NCI-H748 (cell line): ENCODE measurements around the gene EBI3.
"Not testable (repeated sequence)": the region's sequence is repeated elsewhere in the genome, so short reads cannot be mapped to it uniquely, and the experiment has no call there.

ENCODE experiments used
- DNase-seq: peaks from one replicate; lab custom pipeline; 2025; ENCODE audit not compliant: unreplicated experiment; lab: John Stamatoyannopoulos, UW

EBI3 gene

DNA sequence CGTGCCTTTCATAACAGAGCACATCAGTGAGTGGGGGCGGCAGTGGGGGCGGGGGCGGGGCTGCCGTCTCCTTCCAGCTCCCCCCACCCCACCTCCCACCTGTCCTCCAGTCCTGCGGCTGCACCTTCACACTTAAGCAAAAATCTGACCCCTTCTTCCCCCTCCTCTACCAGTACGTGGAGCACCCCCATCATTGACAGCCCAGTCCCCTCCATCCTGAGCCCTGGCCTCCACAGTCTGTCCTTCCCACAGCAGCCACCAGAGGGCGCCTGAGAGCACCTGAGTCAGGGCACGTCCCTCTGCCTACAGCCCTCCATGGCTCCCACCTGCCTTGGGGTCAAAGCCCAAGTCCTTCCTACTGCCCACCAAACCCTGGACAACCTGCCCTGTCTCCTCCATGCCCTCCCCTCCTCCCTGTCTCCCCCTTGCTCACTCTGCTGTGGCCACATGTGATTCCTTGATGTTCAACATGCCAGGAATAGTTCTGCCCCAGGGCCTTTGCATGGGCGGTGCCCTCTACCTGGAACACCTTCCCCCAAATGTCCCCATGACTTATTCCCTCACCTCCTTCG, 4.0 kb downstream of the EBI3 start:
- peak; percentile 12 for DNase-seq

DNA sequence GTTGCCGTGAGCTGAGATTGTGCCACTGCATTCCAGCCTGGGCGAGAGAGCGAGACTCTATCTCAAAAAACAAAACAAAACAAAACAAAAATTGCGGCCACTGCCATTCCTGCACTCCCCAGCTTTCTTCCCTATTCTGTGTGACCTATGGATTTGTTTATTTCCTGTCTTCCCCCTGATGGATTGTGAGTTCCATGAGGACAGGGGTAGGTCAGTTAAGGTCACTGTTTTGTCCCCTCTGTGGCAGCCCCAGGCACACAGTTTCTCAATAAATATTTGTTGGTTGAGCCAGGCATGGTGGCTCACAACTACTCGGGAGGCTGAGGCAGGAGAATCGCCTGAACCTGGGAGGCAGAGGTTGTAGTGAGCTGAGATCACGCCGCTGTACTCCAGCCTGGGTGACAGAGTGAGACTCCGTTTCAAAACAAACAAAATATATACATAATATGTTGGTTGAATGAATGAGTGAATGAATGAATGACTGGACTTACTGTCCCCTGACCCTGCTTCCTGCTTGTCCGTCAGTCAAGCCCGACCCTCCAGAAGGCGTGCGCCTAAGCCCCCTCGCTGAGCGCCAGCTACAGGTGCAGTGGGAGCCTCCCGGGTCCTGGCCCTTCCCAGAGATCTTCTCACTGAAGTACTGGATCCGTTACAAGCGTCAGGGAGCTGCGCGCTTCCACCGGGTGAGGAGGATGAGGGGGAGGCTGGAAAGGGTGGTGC, 5.0 kb downstream of the EBI3 start:
- no peak for DNase-seq

DNA sequence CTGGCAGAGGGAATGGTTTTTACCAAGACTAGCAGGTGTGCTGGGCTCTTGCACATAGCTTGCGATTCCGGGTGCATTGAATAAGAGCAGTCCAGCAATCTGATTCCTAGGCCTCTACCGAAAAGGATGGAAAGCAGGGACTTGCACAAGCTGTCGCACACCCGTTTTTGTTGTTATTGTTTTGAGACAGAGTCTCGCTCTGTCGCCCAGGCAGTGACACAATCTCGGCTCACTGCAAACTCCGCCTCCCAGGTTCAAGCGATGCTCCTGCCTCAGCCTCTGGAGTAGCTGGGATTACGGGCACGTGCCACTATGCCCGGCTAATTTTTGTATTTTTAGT, 5.5 kb downstream of the EBI3 start:
- DNase-seq, result no peak

DNA sequence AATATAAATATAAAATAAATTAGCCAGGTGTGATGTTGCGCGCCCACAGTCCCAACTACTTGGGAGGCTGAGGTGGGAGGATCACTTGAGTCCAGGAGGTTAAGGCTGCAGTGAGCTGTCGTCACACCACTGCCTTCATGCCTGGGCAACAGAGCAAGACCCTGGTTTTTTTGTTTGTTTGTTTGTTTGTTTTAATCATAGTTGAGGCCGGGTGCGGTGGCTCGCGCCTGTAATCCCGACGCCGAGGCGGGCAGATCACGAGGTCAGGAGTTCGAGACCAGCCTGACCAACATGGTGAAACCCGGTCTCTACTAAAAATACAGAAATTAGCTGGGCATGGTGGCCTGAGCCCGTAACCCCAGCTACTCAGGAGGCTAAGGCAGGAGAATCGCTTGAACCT, 8.2 kb downstream of the EBI3 start:
- DNase-seq, result not testable (repeated sequence)

DNA sequence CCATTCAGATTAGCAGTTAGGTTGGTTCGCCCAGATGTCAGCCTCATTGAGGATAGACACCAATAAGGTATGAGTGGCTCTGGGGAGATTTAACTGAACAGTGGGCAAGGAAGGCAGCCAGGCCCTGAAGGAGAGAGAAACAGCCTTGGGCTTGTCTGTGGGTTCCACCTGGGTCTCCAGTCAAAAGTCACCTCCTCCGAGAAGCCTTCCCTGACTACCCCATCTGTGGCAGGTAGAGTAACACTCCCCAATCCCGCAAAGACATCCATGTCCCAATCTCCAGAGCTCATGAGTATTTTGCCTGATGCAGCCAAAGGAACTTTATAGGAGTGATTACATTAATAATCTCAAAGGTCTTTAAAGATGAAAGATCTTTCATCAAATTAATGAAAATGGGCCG, 9.5 kb downstream of the EBI3 start:
- no peak for DNase-seq

DNA sequence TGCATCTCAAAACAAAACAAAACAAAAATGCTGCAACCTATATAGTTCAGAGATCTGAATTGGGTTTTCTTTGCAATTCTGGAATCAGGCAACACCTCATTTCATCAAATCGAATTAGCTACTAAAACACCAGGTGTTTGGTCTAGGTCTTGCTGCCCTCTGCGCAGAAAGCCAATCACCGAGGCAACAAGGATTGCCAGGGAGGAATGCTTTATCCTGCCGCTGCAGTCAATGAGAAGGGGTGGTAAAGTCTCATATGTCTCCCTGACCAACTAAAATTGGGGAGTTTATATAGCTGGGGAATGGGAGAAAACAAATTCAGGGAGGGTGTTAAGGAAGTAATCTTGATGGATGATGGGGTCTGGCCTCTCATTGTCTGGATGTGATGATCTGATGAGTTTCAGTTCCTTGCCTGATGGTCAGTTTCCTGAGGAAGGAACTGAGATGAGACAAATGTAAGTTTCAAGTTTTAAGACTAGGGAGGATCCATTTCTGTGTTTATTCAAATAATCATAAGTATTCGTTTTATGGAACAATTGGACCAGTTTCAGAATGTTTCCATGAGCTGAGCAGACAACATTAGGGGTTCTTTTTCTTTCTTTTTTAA, 12.6 kb downstream of the EBI3 start:
- DNase-seq, result no peak

DNA sequence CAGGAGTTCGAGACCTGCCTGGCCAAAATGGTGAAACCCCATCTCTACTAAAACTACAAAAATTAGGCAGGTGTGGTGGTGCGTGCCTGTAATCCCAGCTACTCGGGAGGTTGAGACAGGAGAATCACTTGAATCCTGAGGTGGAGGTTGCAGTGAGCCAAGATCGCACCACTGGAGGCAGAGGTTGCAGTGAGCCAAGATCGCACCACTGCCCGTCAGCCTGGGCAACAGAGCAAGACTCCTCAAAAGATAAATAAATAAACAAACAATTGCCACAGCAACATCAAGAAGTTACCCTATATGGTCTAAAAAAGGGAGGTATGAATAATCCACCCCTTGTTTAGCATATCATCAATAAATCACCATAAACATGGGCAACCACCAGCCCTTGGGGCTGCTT, 16.6 kb downstream of the EBI3 start:
- not testable (repeated sequence) for DNase-seq

DNA sequence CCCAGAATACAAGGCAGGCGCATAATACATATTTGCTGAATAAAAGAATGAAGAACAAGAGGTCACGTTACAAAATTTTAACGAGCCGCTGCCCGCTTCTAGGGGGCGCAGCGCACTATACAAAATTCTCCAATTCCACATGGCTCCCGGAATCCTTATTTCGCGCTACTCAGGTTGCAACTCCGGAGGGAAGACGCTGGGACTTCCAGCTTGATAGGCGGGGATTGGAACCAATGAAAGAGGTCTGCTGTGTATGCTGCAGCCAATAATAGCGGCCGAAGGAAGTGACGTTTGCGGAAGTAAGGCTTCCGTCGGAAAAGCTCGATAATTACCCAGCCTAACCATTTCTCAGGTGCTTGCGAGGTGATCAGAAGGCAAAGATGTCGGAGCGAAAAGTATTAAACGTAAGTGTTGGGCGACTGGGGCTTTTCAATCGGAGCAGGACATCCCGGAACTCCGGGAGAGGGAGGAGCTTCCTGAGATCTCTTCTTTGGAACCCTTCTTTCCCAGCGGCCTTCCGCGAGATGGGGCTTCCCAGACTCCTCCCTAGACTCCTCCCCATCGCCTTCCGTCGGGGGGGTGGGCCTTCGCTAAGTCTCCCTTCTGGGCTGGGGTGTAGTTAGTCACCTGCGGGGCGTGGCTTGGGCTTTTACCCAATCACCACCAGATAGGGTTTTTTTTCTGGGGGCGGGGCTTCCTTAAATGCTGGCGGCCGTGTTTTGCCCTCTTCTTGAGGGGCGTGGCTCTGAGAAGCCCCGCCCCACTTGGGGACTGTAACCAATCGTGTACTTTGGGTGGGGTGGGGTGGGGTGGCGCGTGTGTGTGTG, 17.7 kb downstream of the EBI3 start, which contains the start of gene YJU2:
YJU2 (plus strand) TSS at position 314 of the 827 bp plus-strand sequence; CDS start at position 381, 67 bp downstream.
- peak; percentile 98 for DNase-seq

DNA sequence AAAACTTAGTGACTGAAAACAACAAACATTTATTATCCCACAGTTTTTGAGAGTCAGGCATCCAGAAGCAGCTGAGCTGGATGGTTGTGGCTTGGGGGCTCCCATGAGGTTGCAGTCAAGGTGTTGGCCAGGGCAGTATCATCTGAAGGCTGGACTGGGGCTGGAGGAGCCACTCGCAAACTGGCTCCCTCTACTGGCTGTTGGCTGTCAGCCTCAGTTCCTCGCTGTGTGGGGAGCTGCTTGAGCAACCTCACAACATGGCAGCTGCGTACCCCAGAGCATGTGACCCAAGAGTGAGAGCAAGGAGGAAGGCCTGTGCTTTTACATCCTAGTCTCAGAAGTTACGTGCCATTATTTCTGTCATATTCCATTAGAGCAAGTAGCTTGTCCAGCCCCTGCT, 27.2 kb downstream of the EBI3 start:
- DNase-seq, result no peak

DNA sequence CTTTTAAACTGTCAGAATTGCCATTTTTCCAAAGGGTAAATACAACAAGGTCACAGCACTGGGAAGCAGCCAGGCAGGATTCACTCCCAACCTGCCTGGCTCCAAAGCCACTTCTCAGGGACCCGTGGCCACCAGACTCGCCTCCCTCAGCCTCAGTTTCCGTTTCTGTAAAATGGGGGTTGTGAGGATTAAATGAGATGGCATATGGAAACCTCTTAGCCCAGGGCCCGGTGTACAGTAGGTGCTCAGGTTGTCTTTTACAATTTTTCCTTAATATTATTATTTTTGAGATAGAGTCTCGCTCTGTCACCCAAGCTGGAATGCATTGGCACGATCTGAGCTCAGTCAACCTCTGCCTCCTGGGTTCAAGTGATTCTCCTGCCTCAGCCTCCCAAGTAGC, 27.7 kb downstream of the EBI3 start:
- DNase-seq, result no peak

DNA sequence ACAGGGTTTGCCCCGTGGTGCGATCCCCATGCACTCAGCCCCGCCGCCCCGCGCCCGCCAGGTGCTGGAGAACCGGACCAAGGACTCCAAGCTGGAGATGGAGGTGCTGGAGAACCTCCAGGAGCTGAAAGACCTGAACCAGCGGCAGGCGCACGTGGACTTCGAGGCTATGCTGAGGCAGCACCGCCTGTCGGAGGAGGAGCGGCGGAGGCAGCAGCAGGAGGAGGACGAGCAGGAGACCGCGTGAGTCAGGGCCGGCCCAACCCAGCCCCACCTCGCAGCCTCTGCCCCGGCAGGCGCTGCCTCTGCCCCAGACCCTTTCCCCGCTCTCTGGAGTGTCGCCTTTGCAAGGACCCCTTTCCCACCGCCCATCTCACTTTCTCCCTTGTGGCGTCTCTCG, 28.9 kb downstream of the EBI3 start:
- no peak for DNase-seq

DNA sequence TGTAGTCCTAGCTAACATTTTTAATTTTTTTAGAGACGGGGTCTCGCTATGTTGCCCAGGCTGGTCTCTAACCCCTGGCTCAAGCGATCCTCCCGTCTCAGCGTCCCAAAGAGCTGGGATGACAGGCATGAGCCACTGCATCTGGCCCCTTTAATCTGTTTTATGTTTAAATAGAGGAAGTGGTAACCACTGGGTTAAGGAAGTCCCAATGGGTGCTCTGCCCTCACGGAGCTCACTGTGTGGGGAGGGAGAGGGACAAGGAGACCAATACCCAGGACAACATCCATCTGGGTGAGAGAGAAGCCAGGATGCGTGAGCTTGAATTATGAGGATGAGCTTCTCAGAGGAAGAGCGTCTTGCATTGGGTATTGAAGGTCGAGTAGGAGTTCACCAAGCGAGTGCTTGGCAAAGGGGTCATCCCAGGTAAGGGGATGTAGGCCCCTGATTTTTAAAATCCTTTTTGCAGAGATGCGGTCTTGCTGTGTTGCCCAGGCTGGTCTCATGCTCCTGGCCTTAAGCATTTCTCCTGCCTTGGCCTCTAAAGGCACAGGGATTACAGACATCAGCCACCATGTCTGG, 31.4 kb downstream of the EBI3 start:
- no peak for DNase-seq

DNA sequence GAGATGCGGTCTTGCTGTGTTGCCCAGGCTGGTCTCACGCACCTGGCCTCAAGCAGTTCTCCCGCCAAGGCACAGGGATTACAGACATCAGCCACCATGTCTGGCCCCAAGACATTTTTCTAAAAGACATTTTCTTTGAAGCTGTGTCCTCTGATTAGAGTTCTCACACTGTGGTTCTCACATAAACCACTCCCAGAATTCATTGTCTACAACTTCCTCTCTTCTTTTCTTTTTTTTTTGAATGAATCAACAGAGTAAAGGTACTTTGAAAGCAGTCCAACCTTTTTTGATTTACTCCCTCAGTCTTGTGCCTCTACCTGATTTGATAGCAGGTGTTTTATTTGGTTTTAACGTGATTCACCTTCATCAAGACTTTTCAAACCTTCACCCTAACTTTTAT, 35.5 kb downstream of the EBI3 start:
- no peak for DNase-seq

DNA sequence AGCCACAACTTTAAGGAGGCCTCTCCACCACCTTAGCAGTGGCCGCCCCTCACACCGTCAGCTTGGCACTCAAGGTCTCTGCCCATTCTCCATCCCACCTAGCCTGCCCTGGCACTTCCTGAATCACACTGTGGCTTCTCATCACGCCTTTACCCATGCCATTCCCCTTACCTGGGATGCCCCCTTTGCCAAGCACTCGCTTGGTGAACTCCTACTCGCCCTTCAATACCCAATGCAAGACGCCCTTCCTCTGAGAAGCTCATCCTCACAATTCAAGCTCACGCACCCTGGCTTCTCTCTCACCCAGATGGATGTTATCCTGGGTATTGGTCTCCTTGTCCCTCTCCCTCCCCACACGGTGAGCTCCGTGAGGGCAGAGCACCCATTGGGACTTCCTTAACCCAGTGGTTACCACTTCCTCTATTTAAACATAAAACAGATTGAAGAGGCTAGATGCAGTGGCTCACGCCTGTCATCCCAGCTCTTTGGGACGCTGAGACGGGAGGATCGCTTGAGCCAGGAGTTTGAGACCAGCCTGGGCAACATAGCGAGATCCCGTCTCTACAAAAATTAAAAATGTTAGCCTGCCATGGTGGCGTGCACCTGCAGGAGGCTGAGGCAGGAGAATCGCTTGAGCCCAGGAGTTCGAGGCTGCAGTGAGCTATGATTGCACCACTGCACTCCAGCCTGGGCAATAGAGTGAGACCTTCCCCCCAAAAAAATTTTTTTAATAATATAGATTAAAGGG, 37.1 kb downstream of the EBI3 start:
- DNase-seq, result no peak

DNA sequence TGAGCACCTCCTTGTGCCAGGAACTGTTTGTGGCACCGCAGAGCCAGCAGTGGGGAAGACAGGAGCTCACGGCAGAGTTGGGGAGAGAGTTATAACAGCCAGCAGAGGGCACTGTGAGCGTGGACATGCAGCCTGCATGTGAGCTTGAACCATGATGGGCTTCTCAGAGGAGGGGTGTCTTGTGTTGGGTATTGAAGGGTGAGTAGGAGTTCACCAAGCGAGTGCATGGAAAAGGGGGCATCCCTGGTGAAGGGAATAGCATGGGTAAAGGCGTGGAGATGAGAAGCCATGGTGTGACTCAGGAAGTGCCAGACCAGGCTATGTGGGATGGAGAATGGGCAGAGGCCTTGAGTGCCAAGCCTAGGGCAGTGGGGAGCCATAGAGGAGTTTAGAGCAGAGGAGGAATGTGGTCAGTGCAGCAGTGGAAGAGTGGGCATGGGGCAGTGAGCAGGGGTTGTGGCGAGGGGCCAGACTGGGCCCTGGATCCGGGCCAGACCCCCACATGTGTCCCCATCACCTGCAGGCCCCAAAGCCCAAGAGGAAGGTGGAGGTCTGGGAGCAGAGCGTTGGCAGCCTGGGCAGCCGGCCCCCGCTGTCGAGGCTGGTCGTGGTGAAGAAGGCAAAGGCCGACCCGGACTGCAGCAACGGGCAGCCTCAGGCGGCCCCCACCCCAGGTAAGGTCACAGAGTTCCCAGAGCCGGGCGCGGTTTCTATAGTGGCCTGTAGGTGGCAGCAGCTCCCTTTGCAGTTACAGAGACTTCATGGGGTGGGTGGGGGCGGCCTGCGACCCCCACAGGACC, 38.0 kb downstream of the EBI3 start:
- peak; percentile 43 for DNase-seq

DNA sequence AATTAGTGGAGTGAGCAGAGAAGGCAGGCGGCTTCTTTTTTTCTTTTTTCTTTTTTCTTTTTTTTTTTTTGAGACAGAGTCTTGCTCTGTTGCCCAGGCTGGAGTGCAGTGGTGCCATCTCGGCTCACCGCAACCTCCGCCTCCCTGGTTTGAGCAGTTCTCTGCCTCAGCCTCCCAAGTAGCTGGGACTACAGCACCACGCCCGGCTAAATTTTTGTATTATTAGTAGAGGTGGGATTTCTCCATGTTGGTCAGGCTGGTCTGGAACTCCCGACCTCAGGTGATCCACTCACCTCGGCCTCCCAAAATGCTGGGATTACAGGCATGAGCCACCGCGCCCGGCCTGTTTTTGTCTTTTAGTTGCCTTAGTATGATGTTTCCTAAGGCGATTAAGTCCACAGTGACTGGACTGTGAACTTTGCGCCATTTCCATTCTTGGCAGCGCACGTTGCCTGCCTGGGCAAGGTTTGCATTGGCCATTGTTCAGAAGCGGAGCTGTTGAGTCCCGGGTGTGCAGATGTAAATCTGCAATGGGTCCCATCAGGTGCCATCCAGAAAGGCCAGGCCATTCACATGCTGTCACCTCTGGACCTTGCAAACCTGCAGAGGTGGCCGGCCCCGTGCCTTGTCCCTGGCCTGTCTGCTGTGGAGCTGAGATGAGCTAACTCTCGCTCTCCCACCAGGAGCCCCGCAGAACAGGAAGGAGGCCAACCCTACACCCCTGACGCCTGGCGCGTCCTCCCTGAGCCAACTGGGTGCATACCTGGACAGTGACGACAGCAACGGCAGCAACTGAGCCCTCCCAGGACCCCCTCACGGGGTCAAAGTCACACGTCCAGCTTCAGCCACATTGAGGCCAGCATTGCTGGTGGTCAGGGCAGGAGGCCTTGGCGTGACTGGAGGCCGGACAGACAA, 38.8 kb downstream of the EBI3 start:
- DNase-seq, result no peak

DNA sequence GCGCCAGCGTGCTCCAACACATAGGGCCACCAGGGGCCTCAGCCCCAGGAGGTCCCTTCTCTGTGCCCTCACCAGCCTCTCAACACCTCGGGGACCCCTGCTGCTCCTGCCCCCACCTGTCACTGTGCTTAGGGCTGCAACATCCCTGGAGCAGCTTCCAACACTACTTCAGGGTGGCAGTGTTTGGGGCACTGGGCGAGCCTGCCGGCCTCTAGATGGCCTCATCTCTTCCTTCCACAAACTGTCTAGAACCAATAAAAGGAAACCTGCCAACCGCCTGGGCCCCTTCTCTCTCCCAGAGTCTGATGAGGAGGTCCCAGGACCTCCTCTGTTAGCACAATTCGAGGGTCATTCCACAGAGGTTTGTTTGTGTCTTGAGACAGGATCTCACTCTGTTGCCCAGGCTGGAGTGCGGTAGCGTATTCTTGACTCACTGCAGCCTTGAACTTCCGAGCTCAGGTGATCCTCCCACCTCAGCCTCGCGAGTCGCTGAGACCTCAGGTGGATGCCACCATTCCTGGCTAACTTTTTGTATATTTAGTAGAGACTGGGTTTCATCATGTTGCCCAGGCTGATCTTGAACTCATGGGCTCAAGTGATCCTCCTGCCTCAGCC, 39.6 kb downstream of the EBI3 start:
- no peak for DNase-seq

DNA sequence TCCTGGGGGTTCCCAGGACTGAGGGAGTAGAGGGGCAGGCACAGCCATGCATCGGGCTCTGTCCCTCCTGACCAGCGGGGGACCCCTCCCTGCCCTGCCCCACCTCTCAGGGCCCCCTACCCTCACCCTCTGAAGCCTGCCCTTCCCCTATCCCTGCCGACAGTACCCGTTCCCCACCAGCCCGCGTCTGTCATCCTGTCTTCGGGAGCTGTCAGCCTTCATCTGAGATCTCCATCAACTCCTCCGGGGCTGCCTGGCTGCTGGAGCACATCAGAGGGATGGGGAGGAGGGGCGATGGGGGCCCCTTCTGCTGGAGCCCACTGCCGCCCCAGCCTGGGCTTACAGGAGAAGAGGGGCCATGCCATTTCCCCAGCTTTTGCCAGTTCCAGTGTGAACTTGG, 43.6 kb downstream of the EBI3 start:
- no peak for DNase-seq
